Measurements from ENCODE around the gene CREB1. TPM values are rescaled to one million over a fixed set of nuclear protein-coding genes. Genes with fewer than 3 reads are reported as not detected.

Gene CREB1
- total RNA-seq, 1 donor from 2014 or later = 54.5 TPM

DNA sequence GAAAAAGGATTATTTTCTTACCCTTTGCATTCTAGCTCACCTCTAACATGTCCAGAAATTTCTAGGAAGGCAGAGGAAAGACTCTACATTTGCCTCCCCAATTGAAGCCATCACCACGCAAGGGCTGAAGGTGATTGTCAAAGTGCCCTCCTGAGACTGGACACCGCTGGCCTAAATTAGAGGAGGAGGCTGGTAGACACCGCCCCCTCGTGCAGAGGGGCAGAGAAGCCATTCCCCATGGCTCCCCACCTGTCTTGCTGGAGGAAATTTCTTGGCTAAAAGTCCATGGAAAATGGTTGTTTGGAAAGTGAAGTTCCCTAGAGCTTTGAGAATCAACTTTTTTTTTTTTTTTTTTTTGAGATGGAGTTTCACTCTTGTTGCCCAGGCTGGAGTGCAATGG, 31.3 kb upstream of the CREB1 start:
- H3K36me3 ChIP-seq (ENCODE audit: control insufficient read depth, insufficient read depth, low read length) = no peaks in the 10 kb centered on the region
- no peak overlapping the region for H3K4me3 ChIP-seq (ENCODE audit: low read depth, low read length)
- no peak for DNase-seq (ENCODE audit: low read depth)
- H3K27me3 ChIP-seq (ENCODE audit: control insufficient read depth, insufficient read depth, low read length) = no peaks in the 10 kb centered on the region
- TF ChIP-seq CTCF (IDR thresholded peaks at IDR 0.05; ENCODE audit: insufficient read depth, low read length, poor library complexity, severe bottlenecking) = no peak

- Histone ChIP-seq H3K4me3 (ENCODE audit: low read depth, low read length) (no peak overlapping the region), H3K27me3 (ENCODE audit: control insufficient read depth, insufficient read depth, low read length) (no peaks in the 10 kb centered on the region), H3K36me3 (ENCODE audit: control insufficient read depth, insufficient read depth, low read length) (no peaks in the 10 kb centered on the region)
- no peak for TF ChIP-seq CTCF (IDR thresholded peaks at IDR 0.05; ENCODE audit: insufficient read depth, low read length, poor library complexity, severe bottlenecking)
- DNase-seq (ENCODE audit: low read depth) = no peak
Measured at GRCh38 chr2:207499114-207499513, 30.6 kb upstream of the CREB1 start.

- H3K4me3 ChIP-seq (ENCODE audit: low read depth, low read length) = no peak overlapping the region
- TF ChIP-seq CTCF (IDR thresholded peaks at IDR 0.05; ENCODE audit: insufficient read depth, low read length, poor library complexity, severe bottlenecking) = no peak
- DNase-seq (ENCODE audit: low read depth) = no peak
Measured at GRCh38 chr2:207501802-207502576, 27.8 kb upstream of the CREB1 start.

DNA sequence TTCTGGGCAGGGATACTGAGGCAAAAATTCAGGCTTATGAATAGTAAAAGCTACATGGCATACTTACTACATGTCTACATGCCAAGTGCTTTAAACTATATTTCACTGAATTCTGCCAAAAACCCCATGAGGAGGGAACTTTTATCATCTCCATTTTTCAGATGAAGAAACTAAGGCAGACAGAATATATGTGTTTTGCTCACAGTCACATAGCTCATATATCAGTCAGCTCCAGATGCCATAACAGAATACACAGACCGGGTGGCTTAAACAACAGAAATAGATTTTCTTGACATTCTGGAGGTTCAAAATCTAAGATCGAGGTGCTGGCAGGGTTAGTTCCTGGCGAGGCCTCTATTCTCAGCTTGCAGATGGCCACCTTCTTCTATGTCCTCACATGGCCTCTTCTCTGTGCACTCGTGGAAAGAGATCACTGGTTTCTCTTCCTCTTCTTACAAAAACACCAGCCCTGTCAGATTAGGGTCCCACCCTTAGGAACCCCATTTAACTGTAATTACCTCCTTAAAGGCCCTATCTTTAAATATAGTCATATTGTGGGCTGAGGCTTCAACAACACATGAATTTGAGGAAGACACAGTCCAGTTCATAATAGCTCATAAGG, 27.1 kb upstream of the CREB1 start:
- H3K36me3 ChIP-seq (ENCODE audit: control insufficient read depth, insufficient read depth, low read length) = no peaks in the 10 kb centered on the region
- no peak overlapping the region for H3K4me3 ChIP-seq (ENCODE audit: low read depth, low read length)
- H3K27me3 ChIP-seq (ENCODE audit: control insufficient read depth, insufficient read depth, low read length) = no peaks in the 10 kb centered on the region
- no peak for DNase-seq (ENCODE audit: low read depth)
- TF ChIP-seq CTCF (IDR thresholded peaks at IDR 0.05; ENCODE audit: insufficient read depth, low read length, poor library complexity, severe bottlenecking) = no peak

More at GRCh38 chr2:207501802-207502576, 27.8 kb upstream of the CREB1 start:
- no peaks in the 10 kb centered on the region for H3K27me3 ChIP-seq (ENCODE audit: control insufficient read depth, insufficient read depth, low read length)
- no peaks in the 10 kb centered on the region for H3K36me3 ChIP-seq (ENCODE audit: control insufficient read depth, insufficient read depth, low read length)

- TF ChIP-seq CTCF (IDR thresholded peaks at IDR 0.05; ENCODE audit: insufficient read depth, low read length, poor library complexity, severe bottlenecking) = no peak
- DNase-seq (ENCODE audit: low read depth) = no peak
- Histone ChIP-seq H3K27me3 (ENCODE audit: control insufficient read depth, insufficient read depth, low read length) (no peaks in the 10 kb centered on the region), H3K4me3 (ENCODE audit: low read depth, low read length) (no peak overlapping the region), H3K36me3 (ENCODE audit: control insufficient read depth, insufficient read depth, low read length) (no peaks in the 10 kb centered on the region)
Measured at GRCh38 chr2:207503234-207503633, 26.5 kb upstream of the CREB1 start.

Measured in kidney epithelial cell (primary cell).